GM23338 (cell line): ENCODE data around the gene ZG16B. TPM values are rescaled to one million over a fixed set of nuclear protein-coding genes. Genes with fewer than 3 reads are reported as not detected.

Source experiments
- ATAC-seq: fragments of 200-7000 bp; cut with Tn5 transposase; 3 replicates; pipeline ENCODE4 v1.9.1; 2020
- DNase-seq: peaks from one replicate; pipeline ENCODE4 v3.0.0-alpha.2; 2015; ENCODE audit warnings: low spot score
- H2AFZ ChIP-seq: fragments of 200-600 bp; sonication (generic); 2 replicates; pipeline ENCODE4 v1.8.0; 2016; ENCODE audit warnings: antibody characterized with exemption, mild to moderate bottlenecking, moderate library complexity
- H3F3A ChIP-seq: fragments of 200-600 bp; sonication (generic); replicated peaks from 2 replicates; pipeline ENCODE4 v1.8.0; 2017; ENCODE audit warnings: antibody characterized with exemption, mixed run types, low read depth
- H3K27ac ChIP-seq: fragments of 200-600 bp; sonication (generic); 2 replicates; pipeline ENCODE4 v1.6.1; 2016; ENCODE audit warnings: low read depth
- H3K27me3 ChIP-seq: fragments of 200-600 bp; sonication (generic); 2 replicates; pipeline ENCODE4 v1.8.0; 2016; ENCODE audit warnings: mild to moderate bottlenecking, mixed run types, moderate library complexity; ENCODE audit not compliant: insufficient read depth
- H3K36me3 ChIP-seq: fragments of 200-600 bp; sonication (generic); 2 replicates; pipeline ENCODE4 v1.8.0; 2016; ENCODE audit warnings: mild to moderate bottlenecking; ENCODE audit not compliant: insufficient read depth
- H3K4me1 ChIP-seq: fragments of 200-600 bp; sonication (generic); 2 replicates; pipeline ENCODE4 v1.8.0; 2016; ENCODE audit warnings: mild to moderate bottlenecking, moderate library complexity; ENCODE audit not compliant: insufficient read depth
- H3K4me2 ChIP-seq: fragments of 200-600 bp; sonication (generic); 2 replicates; pipeline ENCODE4 v1.7.1; 2017; ENCODE audit warnings: mixed run types
- H3K4me3 ChIP-seq: fragments of 200-600 bp; sonication (generic); 2 replicates; pipeline ENCODE4 v1.6.1; 2016; ENCODE audit warnings: mixed run types
- H3K79me2 ChIP-seq: fragments of 200-600 bp; sonication (generic); replicated peaks from 2 replicates; pipeline ENCODE4 v1.8.0; 2017; ENCODE audit warnings: mild to moderate bottlenecking; ENCODE audit not compliant: insufficient read depth
- H3K9me2 ChIP-seq: fragments of 200-600 bp; sonication (generic); 2 replicates; pipeline ENCODE4 v1.8.0; 2017; ENCODE audit not compliant: insufficient read depth
- H4K20me1 ChIP-seq: fragments of 200-600 bp; sonication (generic); replicated peaks from 2 replicates; pipeline ENCODE4 v1.8.0; 2017; ENCODE audit warnings: mild to moderate bottlenecking; ENCODE audit not compliant: insufficient read depth
- H3K27ac Mint-ChIP-seq: 2 replicates; pipeline ENCODE4 v1.8.0; 2020; ENCODE audit warnings: inconsistent platforms, mild to moderate bottlenecking, moderate library complexity, mixed read lengths
- H3K27me3 Mint-ChIP-seq: 3 replicates; pipeline ENCODE4 v1.8.0; 2022; ENCODE audit warnings: low read depth, mild to moderate bottlenecking, moderate library complexity, mixed read lengths, inconsistent platforms; ENCODE audit not compliant: insufficient read depth, poor library complexity
- H3K36me3 Mint-ChIP-seq: 3 replicates; pipeline ENCODE4 v1.8.0; 2021; ENCODE audit warnings: low read depth, mild to moderate bottlenecking, inconsistent platforms, moderate library complexity, mixed read lengths
- H3K4me1 Mint-ChIP-seq: 3 replicates; pipeline ENCODE4 v1.8.0; 2020; ENCODE audit warnings: mild to moderate bottlenecking, inconsistent platforms, mixed read lengths
- H3K4me3 Mint-ChIP-seq: 3 replicates; pipeline ENCODE4 v1.8.0; 2021; ENCODE audit warnings: moderate library complexity, mild to moderate bottlenecking, inconsistent platforms, mixed read lengths
- H3K9me3 Mint-ChIP-seq: 3 replicates; pipeline ENCODE4 v1.8.0; 2020; ENCODE audit warnings: moderate library complexity, mild to moderate bottlenecking, inconsistent platforms, mixed read lengths
- ETS1 ChIP-seq: IDR thresholded peaks from 2 replicates; pipeline ENCODE4 v1.6.1; 2016; ENCODE audit warnings: antibody characterized with exemption
- EZH2 ChIP-seq: fragments of 200-600 bp; sonication (generic); IDR thresholded peaks from one replicate; pipeline ENCODE4 v1.8.0; 2017; ENCODE audit warnings: antibody characterized with exemption, mild to moderate bottlenecking, low read depth; ENCODE audit not compliant: unreplicated experiment
- EZH2phosphoT487 ChIP-seq: fragments of 200-600 bp; sonication (generic); IDR thresholded peaks from one replicate; pipeline ENCODE4 v1.8.1; 2018; ENCODE audit warnings: antibody characterized with exemption; ENCODE audit not compliant: unreplicated experiment
- JUNB ChIP-seq: IDR thresholded peaks from one replicate; pipeline ENCODE4 v1.6.1; 2016; ENCODE audit warnings: antibody characterized with exemption; ENCODE audit not compliant: unreplicated experiment
- REST ChIP-seq: IDR thresholded peaks from one replicate; pipeline ENCODE4 v1.6.1; 2018; ENCODE audit warnings: antibody characterized with exemption; ENCODE audit not compliant: unreplicated experiment
- STAT1 ChIP-seq: IDR thresholded peaks from one replicate; pipeline ENCODE4 v1.6.1; 2016; ENCODE audit warnings: antibody characterized with exemption; ENCODE audit not compliant: unreplicated experiment
- ZNF114 ChIP-seq: fragments of 250-450 bp; sonication (Bioruptor Pico); IDR thresholded peaks from 2 replicates; pipeline ENCODE4 v1.5.0; 2020; ENCODE audit warnings: mild to moderate bottlenecking, moderate library complexity
- ZNF331 ChIP-seq: fragments of 250-450 bp; sonication (Bioruptor Pico); IDR thresholded peaks from 2 replicates; pipeline ENCODE4 v1.5.0; 2020; ENCODE audit warnings: low read depth, mild to moderate bottlenecking, moderate library complexity
- ZNF462 ChIP-seq: fragments of 250-450 bp; sonication (Bioruptor Pico); IDR thresholded peaks from 2 replicates; pipeline ENCODE4 v1.5.0; 2020; ENCODE audit warnings: mild to moderate bottlenecking, moderate library complexity
- polyA plus RNA-seq: library from polyadenylated mRNA; unstranded; fragments of >200 nt; fragmentation: Nextera tagmentation; extraction: Ambion mirVana; gene quantifications from 2 replicates; pipeline ENCODE4 v1.2.1, GENCODE V29; 2016
- total RNA-seq: library from RNA; depleted of rRNA; stranded (reverse); fragments of >200 nt; shearing (Covaris generic); gene quantifications from 2 replicates; pipeline ENCODE4 v1.2.3, GENCODE V29; 2014

ZG16B gene
- total and polyA plus RNA-seq, 2 experiments from 2014 or later: not detected

GRCh38 chr16:2866431-2866830 lies 36.3 kb downstream of the ZG16B start (continued):
- no peak for TF ChIP-seq ZNF462 (CRISPR knock-in tag)
- no peak for TF ChIP-seq EZH2phosphoT487
- TF ChIP-seq ZNF114 (CRISPR knock-in tag): no peak
- TF ChIP-seq REST: no peak
- TF ChIP-seq STAT1: no peak
- no peak for TF ChIP-seq EZH2

GRCh38 chr16:2867661-2867986 lies 37.5 kb downstream of the ZG16B start:
- Histone ChIP-seq H3K4me2 (peak overlapping the region; percentile 80), H3K4me1 (peaks cover 5% of the 10 kb centered on the region; the same call in 1 of the 2 replicates), H3K27me3 (peaks cover 56% of the 10 kb centered on the region), H3K27ac (peak overlapping the region; percentile 90), H3K79me2 (no peaks in the 10 kb centered on the region), H3K4me3 (peak overlapping the region; percentile 64), H2AFZ (peak overlapping the region; percentile 99), H3F3A (no peaks in the 10 kb centered on the region), H3K36me3 (no peaks in the 10 kb centered on the region), H3K9me2 (no peaks in the 10 kb centered on the region; the same call in 1 of the 2 replicates), H4K20me1 (no peaks in the 10 kb centered on the region)
- no peak for ATAC-seq
- H3K36me3 Mint-ChIP-seq: no peaks in the 10 kb centered on the region
- no peak overlapping the region for H3K27ac Mint-ChIP-seq
- peaks cover 25% of the 10 kb centered on the region for H3K27me3 Mint-ChIP-seq
- TF ChIP-seq REST (no peak), ZNF331 (CRISPR knock-in tag) (no peak), EZH2 (no peak), JUNB (no peak), ETS1 (no peak)
- no peaks in the 10 kb centered on the region for H3K9me3 Mint-ChIP-seq
- no peaks in the 10 kb centered on the region for H3K4me1 Mint-ChIP-seq
- H3K4me3 Mint-ChIP-seq: peak overlapping the region; percentile 84
- DNase-seq: no peak
